ENCODE results near the gene CACNA2D3.

The CACNA2D3 gene

DNA sequence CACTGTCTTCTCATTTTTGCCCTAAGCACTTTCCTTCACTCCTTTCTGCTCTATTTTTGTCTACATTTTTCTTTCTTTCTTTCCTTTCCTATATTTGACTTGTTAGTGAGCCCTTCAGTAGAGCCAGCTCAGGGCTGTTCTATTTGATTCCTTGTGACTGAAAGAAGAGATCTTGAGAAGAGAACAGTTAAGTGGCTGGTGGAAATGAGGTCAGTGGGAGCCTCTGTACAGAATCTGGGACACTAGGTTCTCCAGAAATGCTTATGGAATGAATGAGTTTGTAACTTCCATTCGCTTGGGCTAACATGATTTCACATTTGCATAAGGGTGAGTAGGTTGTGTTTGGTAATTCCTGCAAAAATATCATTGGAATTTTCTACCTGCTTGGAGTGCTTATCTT is 45.6 kb downstream of the CACNA2D3 start:
- DNase-seq (ENCODE audit: low read depth in 1 of 2, low spot score in 1 of 2): no peak
- no peak for TF ChIP-seq JUND (IDR thresholded peaks at IDR 0.05; ENCODE audit: low read depth)
- in situ Hi-C loops (cut with HindIII; ENCODE audit: low pct_unique_long_range_greater_than_20kb, low sequenced_read_pairs): no loop called here

DNA sequence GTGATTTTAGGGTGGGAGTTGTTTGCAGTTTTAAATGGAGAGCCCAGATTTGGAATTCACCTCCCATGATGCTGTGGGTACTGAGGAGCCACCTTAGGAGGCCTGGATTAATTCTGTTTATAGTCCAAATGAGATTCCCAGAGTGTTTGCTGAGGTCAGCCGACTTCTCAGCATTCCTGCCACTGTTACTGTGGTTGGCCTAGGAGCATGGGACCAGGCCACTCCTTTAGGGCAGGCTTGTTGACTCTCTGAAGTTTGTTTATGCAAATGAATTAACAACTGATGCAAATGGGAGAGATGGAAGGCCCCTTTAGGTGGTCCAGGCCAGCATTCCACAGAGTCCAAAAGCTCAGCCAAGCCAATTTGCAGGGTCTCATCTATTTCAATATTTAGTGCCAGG is 46.1 kb downstream of the CACNA2D3 start:
- DNase-seq (ENCODE audit: low read depth in 1 of 2, low spot score in 1 of 2): no peak
- in situ Hi-C loops (cut with HindIII; ENCODE audit: low pct_unique_long_range_greater_than_20kb, low sequenced_read_pairs): no loop called here
- TF ChIP-seq JUND (IDR thresholded peaks at IDR 0.05; ENCODE audit: low read depth): no peak

DNA sequence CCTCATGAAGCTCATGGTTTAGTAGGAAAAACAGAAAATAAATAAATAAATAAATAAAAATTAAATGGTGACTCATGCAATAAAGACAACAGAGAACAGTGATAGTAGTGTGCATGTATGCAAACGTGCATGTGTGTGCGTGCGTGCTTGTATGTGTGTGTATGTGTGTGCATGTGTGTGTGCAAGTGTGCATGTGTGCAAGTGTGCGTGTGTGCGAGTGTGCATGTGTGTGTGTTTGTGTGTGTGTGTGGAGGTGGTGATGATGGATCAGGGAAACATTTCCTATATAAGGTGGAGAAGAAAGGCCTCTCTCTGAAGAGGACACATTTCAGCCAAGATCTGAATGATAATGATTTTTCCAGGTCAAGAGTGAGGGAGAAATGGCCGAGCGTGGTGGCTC is 47.2 kb downstream of the CACNA2D3 start:
- in situ Hi-C loops (cut with HindIII; ENCODE audit: low pct_unique_long_range_greater_than_20kb, low sequenced_read_pairs): no loop called here
- no peak for DNase-seq (ENCODE audit: low read depth in 1 of 2, low spot score in 1 of 2)
- TF ChIP-seq JUND (IDR thresholded peaks at IDR 0.05; ENCODE audit: low read depth): no peak

- DNase-seq (ENCODE audit: low read depth in 1 of 2, low spot score in 1 of 2): no peak
- TF ChIP-seq JUND (IDR thresholded peaks at IDR 0.05; ENCODE audit: low read depth): no peak
- in situ Hi-C loops (cut with HindIII; ENCODE audit: low pct_unique_long_range_greater_than_20kb, low sequenced_read_pairs): no loop called here
Observed at GRCh38 chr3:54171509-54171908, 49.2 kb downstream of the CACNA2D3 start.

DNA sequence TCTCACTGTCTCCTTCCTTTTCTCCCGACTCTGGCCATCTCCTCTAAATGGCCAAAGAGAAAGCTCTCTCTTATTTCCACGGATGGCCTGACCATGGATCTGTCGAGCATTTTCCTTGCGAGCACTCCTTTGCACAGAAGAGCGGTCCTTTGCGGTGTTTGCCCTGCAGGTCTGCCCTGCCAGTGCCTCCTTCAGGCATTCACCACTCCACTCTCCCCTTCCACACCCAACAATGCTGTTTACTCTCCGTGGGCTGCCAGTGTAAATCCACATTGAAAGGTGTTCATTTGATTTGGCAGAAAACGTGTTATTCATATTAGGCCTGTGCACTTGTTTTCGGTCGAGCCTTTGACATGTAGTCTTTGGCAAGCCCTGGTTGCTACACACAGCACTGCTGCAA is 49.6 kb downstream of the CACNA2D3 start:
- DNase-seq (ENCODE audit: low read depth in 1 of 2, low spot score in 1 of 2): no peak
- in situ Hi-C loops (cut with HindIII; ENCODE audit: low pct_unique_long_range_greater_than_20kb, low sequenced_read_pairs): no loop called here
- TF ChIP-seq JUND (IDR thresholded peaks at IDR 0.05; ENCODE audit: low read depth): no peak

DNA sequence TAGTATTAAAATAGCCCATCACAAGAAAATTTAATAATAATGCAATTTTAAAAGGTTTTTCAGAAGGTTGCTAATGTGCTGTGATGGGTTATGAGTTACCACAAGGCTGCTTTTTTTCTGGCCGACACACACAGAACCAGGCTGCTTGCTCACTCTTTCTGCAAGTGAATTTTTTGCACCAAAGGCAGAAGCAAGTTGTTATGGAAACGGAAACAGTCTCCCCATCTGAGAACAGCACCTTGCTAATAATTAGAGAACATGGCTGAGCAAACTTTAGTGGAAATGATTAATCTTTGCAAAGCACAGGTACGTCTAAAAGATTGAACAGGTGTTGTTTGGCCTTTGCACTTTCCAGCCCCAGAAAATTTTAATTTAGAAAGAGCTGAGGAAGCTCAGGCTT is 51.0 kb downstream of the CACNA2D3 start:
- no peak for DNase-seq (ENCODE audit: low read depth in 1 of 2, low spot score in 1 of 2)
- TF ChIP-seq JUND (IDR thresholded peaks at IDR 0.05; ENCODE audit: low read depth): no peak
- in situ Hi-C loops (cut with HindIII; ENCODE audit: low pct_unique_long_range_greater_than_20kb, low sequenced_read_pairs): no loop called here

DNA sequence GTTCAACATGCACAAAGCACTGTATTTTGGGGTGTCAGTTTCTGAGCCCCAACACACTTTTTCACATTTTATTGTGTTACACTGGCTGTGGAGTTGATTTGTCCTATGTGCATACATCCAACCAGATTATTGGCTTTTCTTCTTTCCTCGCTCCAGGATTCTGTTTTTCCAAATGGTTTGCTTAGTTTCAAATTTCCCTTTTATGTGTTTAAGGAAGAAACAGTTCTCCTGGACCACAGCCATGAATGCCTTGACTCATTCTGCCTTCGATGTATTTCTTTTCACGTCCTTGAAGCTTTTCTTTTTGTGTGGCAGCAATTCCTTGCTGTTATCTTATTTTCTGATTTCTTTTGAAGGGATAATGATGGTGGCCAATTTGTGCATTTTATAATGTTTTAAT is 53.8 kb downstream of the CACNA2D3 start:
- in situ Hi-C loops (cut with HindIII; ENCODE audit: low pct_unique_long_range_greater_than_20kb, low sequenced_read_pairs): no loop called here
- TF ChIP-seq JUND (IDR thresholded peaks at IDR 0.05; ENCODE audit: low read depth): no peak
- DNase-seq (ENCODE audit: low read depth in 1 of 2, low spot score in 1 of 2): peak in 1 of 2 experiments; percentile 24

DNA sequence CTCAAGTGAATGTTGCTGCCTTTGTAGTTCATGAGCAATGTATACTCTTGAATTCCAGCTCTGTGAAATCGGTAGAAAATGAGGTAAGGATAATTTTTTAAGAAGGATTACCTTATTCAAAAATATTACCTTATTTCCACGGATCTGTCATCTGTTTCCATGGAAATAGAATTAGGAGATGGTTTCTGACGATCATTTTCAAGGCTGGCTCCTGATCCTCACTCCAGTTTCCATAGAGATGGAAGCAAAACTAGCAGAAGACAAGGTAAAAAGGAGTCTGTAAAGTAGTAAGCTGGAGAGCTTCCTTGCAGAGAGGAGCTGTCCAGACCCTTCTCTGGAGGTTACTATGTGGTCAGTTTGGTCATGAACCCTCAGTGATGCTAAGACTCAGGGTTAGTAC is 55.5 kb downstream of the CACNA2D3 start:
- in situ Hi-C loops (cut with HindIII; ENCODE audit: low pct_unique_long_range_greater_than_20kb, low sequenced_read_pairs): no loop called here
- no peak for DNase-seq (ENCODE audit: low read depth in 1 of 2, low spot score in 1 of 2)
- no peak for TF ChIP-seq JUND (IDR thresholded peaks at IDR 0.05; ENCODE audit: low read depth)

GRCh38 chr3:54178376-54178775 is 56.0 kb downstream of the CACNA2D3 start:
- in situ Hi-C loops (cut with HindIII; ENCODE audit: low pct_unique_long_range_greater_than_20kb, low sequenced_read_pairs): no loop called here
- TF ChIP-seq JUND (IDR thresholded peaks at IDR 0.05; ENCODE audit: low read depth): no peak
- no peak for DNase-seq (ENCODE audit: low read depth in 1 of 2, low spot score in 1 of 2)

DNA sequence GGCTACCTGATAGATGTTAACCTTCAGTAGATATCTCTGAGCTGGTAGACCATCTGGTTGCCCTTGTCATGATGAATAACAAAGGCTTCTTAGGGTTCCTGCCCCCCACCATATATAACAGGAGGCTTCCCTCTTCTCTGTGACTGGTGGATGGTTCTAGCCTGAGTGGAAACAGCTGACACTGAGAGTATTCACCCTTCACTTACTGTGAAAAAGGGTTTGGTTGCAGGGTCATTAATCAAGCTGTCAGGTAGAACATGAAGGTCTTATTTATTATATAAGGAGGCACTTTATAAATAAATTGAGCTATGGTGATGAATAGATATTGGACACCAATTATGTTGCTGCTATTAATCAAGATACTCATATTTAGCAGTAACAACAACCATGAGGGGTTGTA is 58.6 kb downstream of the CACNA2D3 start:
- DNase-seq (ENCODE audit: low read depth in 1 of 2, low spot score in 1 of 2): no peak
- in situ Hi-C loops (cut with HindIII; ENCODE audit: low pct_unique_long_range_greater_than_20kb, low sequenced_read_pairs): no loop called here

DNA sequence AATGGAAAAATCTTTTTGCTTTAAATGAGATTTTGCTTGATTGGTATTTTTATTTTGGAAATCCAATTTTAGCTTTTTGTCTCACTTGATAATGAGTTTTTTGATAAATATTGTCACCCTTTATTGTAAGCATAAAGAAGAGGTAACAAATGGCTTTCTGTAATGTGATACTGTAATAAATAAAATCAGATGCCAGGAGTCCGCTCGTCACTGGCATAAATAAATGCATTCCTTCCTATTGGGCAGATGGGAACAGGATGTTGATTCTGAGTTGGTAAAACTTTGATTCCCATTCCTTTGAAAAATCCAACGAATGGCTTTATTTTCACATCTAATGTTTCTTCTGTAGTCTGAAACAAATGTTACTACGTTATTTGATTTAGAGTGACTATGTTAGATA is 59.9 kb downstream of the CACNA2D3 start:
- TF ChIP-seq JUND (IDR thresholded peaks at IDR 0.05; ENCODE audit: low read depth): no peak
- DNase-seq (ENCODE audit: low read depth in 1 of 2, low spot score in 1 of 2): no peak
- in situ Hi-C loops (cut with HindIII; ENCODE audit: low pct_unique_long_range_greater_than_20kb, low sequenced_read_pairs): no loop called here

More for the DNA sequence above, 58.6 kb downstream of the CACNA2D3 start:
- no peak for TF ChIP-seq JUND (IDR thresholded peaks at IDR 0.05; ENCODE audit: low read depth)

DNA sequence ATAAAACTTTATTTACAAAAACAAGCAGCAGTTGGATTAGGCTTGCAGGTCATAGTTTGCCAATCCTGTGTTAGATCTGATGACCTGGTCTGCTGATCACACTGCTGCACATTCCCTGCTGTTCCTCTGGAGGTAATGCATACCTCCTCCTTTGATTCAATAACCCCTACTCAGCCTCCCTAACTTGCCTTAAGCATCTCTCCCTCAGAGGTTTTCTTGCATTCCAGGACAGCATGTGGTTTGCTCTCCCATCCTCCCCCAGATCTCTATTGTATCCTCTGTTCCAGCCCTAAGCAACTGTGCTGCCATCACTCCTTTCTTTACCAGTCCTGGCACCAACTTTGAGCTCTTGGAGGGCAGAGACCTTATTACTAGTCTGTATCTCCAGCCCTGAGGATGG is 63.4 kb downstream of the CACNA2D3 start:
- TF ChIP-seq JUND (IDR thresholded peaks at IDR 0.05; ENCODE audit: low read depth): no peak
- DNase-seq (ENCODE audit: low read depth in 1 of 2, low spot score in 1 of 2): no peak
- in situ Hi-C loops (cut with HindIII; ENCODE audit: low pct_unique_long_range_greater_than_20kb, low sequenced_read_pairs): no loop called here

DNA sequence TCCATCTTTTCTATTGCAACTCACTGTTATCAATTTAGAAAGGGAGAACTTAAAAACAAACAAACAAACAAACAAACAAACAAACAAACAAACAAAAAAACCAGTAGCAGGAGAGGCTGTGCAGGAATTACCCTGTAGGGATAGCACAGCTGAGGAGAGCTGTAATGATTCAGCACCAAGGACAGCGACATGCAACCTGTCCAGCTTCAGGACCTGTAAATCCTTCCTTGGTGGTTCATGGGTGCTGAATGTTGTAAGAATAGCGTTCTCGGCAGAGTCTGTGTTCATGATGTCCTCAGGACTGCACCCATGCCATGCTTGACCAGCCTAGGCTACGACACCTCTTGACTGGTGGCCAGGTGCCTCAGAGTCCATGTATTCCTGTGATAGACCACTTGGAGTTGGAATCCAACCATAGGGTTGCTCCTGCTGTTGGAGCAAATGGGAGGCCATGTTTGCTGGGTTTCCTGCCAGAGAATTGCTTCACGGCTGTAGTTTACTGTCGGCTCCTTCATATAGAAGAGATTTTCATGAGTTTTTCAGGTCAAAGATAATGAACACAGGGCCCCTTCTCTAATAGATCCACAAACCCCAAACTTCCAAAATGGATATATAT is 65.9 kb downstream of the CACNA2D3 start:
- peak; percentile 66 to 86 for DNase-seq (ENCODE audit: low read depth in 1 of 2, low spot score in 1 of 2)
- in situ Hi-C loops (cut with HindIII; ENCODE audit: low pct_unique_long_range_greater_than_20kb, low sequenced_read_pairs): no loop called here
- no peak for TF ChIP-seq JUND (IDR thresholded peaks at IDR 0.05; ENCODE audit: low read depth)

GRCh38 chr3:54191220-54191619 is 68.9 kb downstream of the CACNA2D3 start:
- no peak for DNase-seq (ENCODE audit: low read depth in 1 of 2, low spot score in 1 of 2)
- TF ChIP-seq JUND (IDR thresholded peaks at IDR 0.05; ENCODE audit: low read depth): no peak
- in situ Hi-C loops (cut with HindIII; ENCODE audit: low pct_unique_long_range_greater_than_20kb, low sequenced_read_pairs): no loop called here

Measured in T47D (cell line).